GM23338 (cell line): ENCODE results near the gene CLDN19. TPM values are rescaled to one million over a fixed set of nuclear protein-coding genes. Genes with fewer than 3 reads are reported as not detected.

ENCODE experiments used
- ATAC-seq: fragments of 200-7000 bp; cut with Tn5 transposase; 3 replicates; pipeline ENCODE4 v1.9.1; 2020
- DNase-seq: peaks from one replicate; pipeline ENCODE4 v3.0.0-alpha.2; 2015; ENCODE audit warnings: low spot score
- H2AFZ ChIP-seq: fragments of 200-600 bp; sonication (generic); 2 replicates; pipeline ENCODE4 v1.8.0; 2016; ENCODE audit warnings: antibody characterized with exemption, mild to moderate bottlenecking, moderate library complexity
- H3F3A ChIP-seq: fragments of 200-600 bp; sonication (generic); replicated peaks from 2 replicates; pipeline ENCODE4 v1.8.0; 2017; ENCODE audit warnings: antibody characterized with exemption, mixed run types, low read depth
- H3K27ac ChIP-seq: fragments of 200-600 bp; sonication (generic); 2 replicates; pipeline ENCODE4 v1.6.1; 2016; ENCODE audit warnings: low read depth
- H3K27me3 ChIP-seq: fragments of 200-600 bp; sonication (generic); 2 replicates; pipeline ENCODE4 v1.8.0; 2016; ENCODE audit warnings: mild to moderate bottlenecking, mixed run types, moderate library complexity; ENCODE audit not compliant: insufficient read depth
- H3K36me3 ChIP-seq: fragments of 200-600 bp; sonication (generic); 2 replicates; pipeline ENCODE4 v1.8.0; 2016; ENCODE audit warnings: mild to moderate bottlenecking; ENCODE audit not compliant: insufficient read depth
- H3K4me1 ChIP-seq: fragments of 200-600 bp; sonication (generic); 2 replicates; pipeline ENCODE4 v1.8.0; 2016; ENCODE audit warnings: mild to moderate bottlenecking, moderate library complexity; ENCODE audit not compliant: insufficient read depth
- H3K4me2 ChIP-seq: fragments of 200-600 bp; sonication (generic); 2 replicates; pipeline ENCODE4 v1.7.1; 2017; ENCODE audit warnings: mixed run types
- H3K4me3 ChIP-seq: fragments of 200-600 bp; sonication (generic); 2 replicates; pipeline ENCODE4 v1.6.1; 2016; ENCODE audit warnings: mixed run types
- H3K79me2 ChIP-seq: fragments of 200-600 bp; sonication (generic); replicated peaks from 2 replicates; pipeline ENCODE4 v1.8.0; 2017; ENCODE audit warnings: mild to moderate bottlenecking; ENCODE audit not compliant: insufficient read depth
- H3K9me2 ChIP-seq: fragments of 200-600 bp; sonication (generic); 2 replicates; pipeline ENCODE4 v1.8.0; 2017; ENCODE audit not compliant: insufficient read depth
- H4K20me1 ChIP-seq: fragments of 200-600 bp; sonication (generic); replicated peaks from 2 replicates; pipeline ENCODE4 v1.8.0; 2017; ENCODE audit warnings: mild to moderate bottlenecking; ENCODE audit not compliant: insufficient read depth
- H3K27ac Mint-ChIP-seq: 2 replicates; pipeline ENCODE4 v1.8.0; 2020; ENCODE audit warnings: inconsistent platforms, mild to moderate bottlenecking, moderate library complexity, mixed read lengths
- H3K27me3 Mint-ChIP-seq: 3 replicates; pipeline ENCODE4 v1.8.0; 2022; ENCODE audit warnings: low read depth, mild to moderate bottlenecking, moderate library complexity, mixed read lengths, inconsistent platforms; ENCODE audit not compliant: insufficient read depth, poor library complexity
- H3K36me3 Mint-ChIP-seq: 3 replicates; pipeline ENCODE4 v1.8.0; 2021; ENCODE audit warnings: low read depth, mild to moderate bottlenecking, inconsistent platforms, moderate library complexity, mixed read lengths
- H3K4me1 Mint-ChIP-seq: 3 replicates; pipeline ENCODE4 v1.8.0; 2020; ENCODE audit warnings: mild to moderate bottlenecking, inconsistent platforms, mixed read lengths
- H3K4me3 Mint-ChIP-seq: 3 replicates; pipeline ENCODE4 v1.8.0; 2021; ENCODE audit warnings: moderate library complexity, mild to moderate bottlenecking, inconsistent platforms, mixed read lengths
- H3K9me3 Mint-ChIP-seq: 3 replicates; pipeline ENCODE4 v1.8.0; 2020; ENCODE audit warnings: moderate library complexity, mild to moderate bottlenecking, inconsistent platforms, mixed read lengths
- CREB1 ChIP-seq: fragments of 250-450 bp; sonication (Bioruptor Pico); IDR thresholded peaks from 2 replicates; pipeline ENCODE4 v1.5.0; 2020; ENCODE audit warnings: low read depth, mild to moderate bottlenecking, moderate library complexity
- CTCF ChIP-seq, 2 experiments: fragments of 200-600 bp in 1 of 2; sonication (generic) in 1 of 2; conservative IDR thresholded peaks; 2 replicates each; pipeline versions ENCODE4 v1.5.1 to v1.6.1; 2016 to 2017; ENCODE audit warnings: antibody characterized with exemption in 2 of 2, low read depth in 2 of 2, mild to moderate bottlenecking in 2 of 2, moderate library complexity in 1 of 2
- EZH2phosphoT487 ChIP-seq: fragments of 200-600 bp; sonication (generic); IDR thresholded peaks from one replicate; pipeline ENCODE4 v1.8.1; 2018; ENCODE audit warnings: antibody characterized with exemption; ENCODE audit not compliant: unreplicated experiment
- JUNB ChIP-seq: IDR thresholded peaks from one replicate; pipeline ENCODE4 v1.6.1; 2016; ENCODE audit warnings: antibody characterized with exemption; ENCODE audit not compliant: unreplicated experiment
- NANOG ChIP-seq: IDR thresholded peaks from 2 replicates; pipeline ENCODE4 v1.6.1; 2016; ENCODE audit warnings: antibody characterized with exemption, borderline replicate concordance
- POLR2AphosphoS5 ChIP-seq: IDR thresholded peaks from 2 replicates; pipeline ENCODE4 v1.6.1; 2016; ENCODE audit warnings: antibody characterized with exemption, low read depth
- REST ChIP-seq: IDR thresholded peaks from one replicate; pipeline ENCODE4 v1.6.1; 2018; ENCODE audit warnings: antibody characterized with exemption; ENCODE audit not compliant: unreplicated experiment
- STAT1 ChIP-seq: IDR thresholded peaks from one replicate; pipeline ENCODE4 v1.6.1; 2016; ENCODE audit warnings: antibody characterized with exemption; ENCODE audit not compliant: unreplicated experiment
- ZNF331 ChIP-seq: fragments of 250-450 bp; sonication (Bioruptor Pico); IDR thresholded peaks from 2 replicates; pipeline ENCODE4 v1.5.0; 2020; ENCODE audit warnings: low read depth, mild to moderate bottlenecking, moderate library complexity
- ZNF462 ChIP-seq: fragments of 250-450 bp; sonication (Bioruptor Pico); IDR thresholded peaks from 2 replicates; pipeline ENCODE4 v1.5.0; 2020; ENCODE audit warnings: mild to moderate bottlenecking, moderate library complexity
- polyA plus RNA-seq: library from polyadenylated mRNA; unstranded; fragments of >200 nt; fragmentation: Nextera tagmentation; extraction: Ambion mirVana; gene quantifications from 2 replicates; pipeline ENCODE4 v1.2.1, GENCODE V29; 2016
- total RNA-seq: library from RNA; depleted of rRNA; stranded (reverse); fragments of >200 nt; shearing (Covaris generic); gene quantifications from 2 replicates; pipeline ENCODE4 v1.2.3, GENCODE V29; 2014

The CLDN19 gene
- total and polyA plus RNA-seq, 2 experiments from 2014 or later: 2.6 to 12.8 TPM

GRCh38 chr1:42784946-42785693 is 45.1 kb upstream of the CLDN19 start, which contains the start of gene TMEM269:
Gene TMEM269 (plus strand): TSS chr1:42784991. CDS start chr1:42789894, 4,903 bp downstream.
- Histone ChIP-seq H3K36me3 (no peaks in the 10 kb centered on the region), H3K4me2 (peak within 1 kb of the TSS; percentile 67), H3K4me3 (peak within 1 kb of the TSS; percentile 47), H3K27me3 (peaks cover 6% of the 10 kb centered on the region; the same call in 1 of the 2 replicates), H4K20me1 (0 out of 2 replicates have a peak, but pooled peaks cover 4% of the 10 kb centered on the region), H3K4me1 (peaks cover 5% of the 10 kb centered on the region; the same call in 1 of the 2 replicates), H3K9me2 (no peaks in the 10 kb centered on the region), H3F3A (0 out of 2 replicates have a peak, but pooled peaks cover 15% of the 10 kb centered on the region), H2AFZ (peak within 1 kb of the TSS; percentile 32; the same call in 1 of the 2 replicates), H3K27ac (no peak within 1 kb of the TSS), H3K79me2 (no peaks in the 10 kb centered on the region)
- Mint-ChIP-seq H3K36me3 (peaks cover 12% of the 10 kb centered on the region), H3K9me3 (no peaks in the 10 kb centered on the region), H3K4me3 (peak within 1 kb of the TSS; percentile 21; the same call in 2 of the 3 replicates), H3K27me3 (peaks cover 4% of the 10 kb centered on the region), H3K27ac (no peak within 1 kb of the TSS; the same call in 1 of the 2 replicates), H3K4me1 (peaks cover 11% of the 10 kb centered on the region)
- ATAC-seq (peak; percentile 64), DNase-seq (peak; percentile 56)
- TF ChIP-seq REST (no peak), STAT1 (no peak), NANOG (no peak), CREB1 (no peak), CTCF (conservative IDR thresholded peaks at IDR 0.05; ENCODE audit: low read depth in 2 of 2) (no peak), EZH2phosphoT487 (no peak), ZNF331 (CRISPR knock-in tag) (no peak), JUNB (no peak), ZNF462 (CRISPR knock-in tag) (no peak), POLR2AphosphoS5 (no peak)
